ENCODE results near the gene MT1H.
"Not testable (repeated sequence)": the region's sequence is repeated elsewhere in the genome, so short reads cannot be mapped to it uniquely, and the experiment has no call there.

MT1H gene

DNA sequence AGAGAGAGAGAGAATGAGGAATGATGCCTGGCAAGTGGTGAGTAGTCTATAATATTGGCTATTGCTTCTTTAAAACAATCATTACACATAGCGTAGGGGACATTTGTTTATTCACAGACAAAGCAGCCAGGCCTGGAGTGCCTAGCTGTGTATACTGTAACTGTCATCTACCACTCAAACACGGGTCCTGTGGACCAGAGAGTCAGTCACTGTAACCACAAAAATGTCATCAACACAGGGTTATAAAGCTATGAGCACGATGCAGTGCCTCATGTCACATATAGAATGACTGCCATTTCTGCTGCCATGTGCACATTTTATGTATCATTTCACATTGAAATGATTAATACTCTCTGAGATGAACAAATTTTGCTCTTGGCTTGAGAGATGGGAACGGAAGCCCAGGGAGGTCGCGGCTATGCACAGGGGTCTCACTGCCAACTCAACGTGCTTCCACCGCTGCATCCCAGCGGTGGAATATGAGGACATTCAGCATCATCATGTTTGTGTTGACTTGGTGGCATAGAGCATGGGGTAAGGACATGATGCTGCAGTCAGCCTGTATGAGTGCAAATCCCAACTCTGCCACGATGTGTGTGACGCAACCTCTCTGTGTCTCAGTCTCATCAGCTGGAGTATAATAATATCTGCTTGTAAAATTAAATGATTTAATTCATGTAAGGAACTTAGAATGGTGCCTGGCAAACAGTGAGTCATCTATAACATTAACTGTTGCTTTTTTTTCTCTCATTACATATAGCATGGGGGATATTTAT lies 3.3 kb downstream of the MT1H start:
- no peak for TF ChIP-seq CTCF (IDR thresholded peaks at IDR 0.05; ENCODE audit: low read depth, low read length)
- in situ Hi-C loops (cut with HindIII; ENCODE audit: low sequenced_read_pairs), result no loop called here
- DNase-seq (ENCODE audit: low read depth, low spot score), result no peak
- no peak overlapping the region for H3K4me3 ChIP-seq (ENCODE audit: low read depth, low read length)

DNA sequence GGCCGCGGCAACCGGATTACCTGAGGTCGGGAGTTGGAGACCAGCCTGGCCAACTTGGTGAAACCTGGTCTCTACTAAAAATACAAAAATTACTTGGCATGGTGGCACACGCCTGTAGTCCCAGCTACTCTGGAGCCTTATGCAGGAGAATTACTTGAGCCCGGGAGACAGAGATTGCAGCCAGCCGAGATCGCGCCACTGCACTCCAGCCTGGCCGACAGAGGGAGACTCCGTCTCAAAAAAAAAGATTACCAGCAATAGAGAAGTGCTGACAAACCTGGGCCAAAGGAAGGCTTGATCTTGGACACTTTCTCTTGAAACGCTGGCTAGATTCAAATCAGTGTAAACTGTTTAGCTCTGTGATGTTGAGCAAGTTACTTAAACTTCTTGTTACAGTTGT lies 4.3 kb downstream of the MT1H start:
- H3K4me3 ChIP-seq (ENCODE audit: low read depth, low read length), result no peak overlapping the region
- in situ Hi-C loops (cut with HindIII; ENCODE audit: low sequenced_read_pairs), result no loop called here
- TF ChIP-seq CTCF (IDR thresholded peaks at IDR 0.05; ENCODE audit: low read depth, low read length), result peak; percentile 63
- peak; percentile 27 for DNase-seq (ENCODE audit: low read depth, low spot score)

DNA sequence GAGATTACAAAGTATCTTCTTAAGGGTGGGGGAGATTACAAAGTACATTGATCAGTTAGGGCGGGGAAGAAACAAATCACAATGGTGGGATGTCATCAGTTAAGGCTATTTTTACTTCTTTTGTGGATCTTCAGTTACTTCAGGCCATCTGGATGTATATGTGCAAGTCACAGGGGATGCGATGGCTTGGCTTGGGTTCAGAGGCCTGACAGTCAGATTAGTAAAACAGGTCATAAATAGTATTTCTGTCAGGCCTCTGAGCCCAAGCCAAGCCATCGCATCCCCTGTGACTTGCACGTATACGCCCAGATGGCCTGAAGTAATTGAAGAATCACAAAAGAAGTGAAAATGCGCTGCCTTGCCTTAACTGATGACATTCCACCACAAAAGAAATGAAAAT lies 5.0 kb downstream of the MT1H start:
- DNase-seq (ENCODE audit: low read depth, low spot score); in situ Hi-C loops (cut with HindIII; ENCODE audit: low sequenced_read_pairs); H3K4me3 ChIP-seq (ENCODE audit: low read depth, low read length): not testable (repeated sequence)

- TF ChIP-seq CTCF (IDR thresholded peaks at IDR 0.05; ENCODE audit: low read depth, low read length), result no peak
- in situ Hi-C loops (cut with HindIII; ENCODE audit: low sequenced_read_pairs), result no loop called here
- no peak overlapping the region for H3K4me3 ChIP-seq (ENCODE audit: low read depth, low read length)
- no peak for DNase-seq (ENCODE audit: low read depth, low spot score)
Measured at GRCh38 chr16:56675685-56676210, 6.1 kb downstream of the MT1H start.

DNA sequence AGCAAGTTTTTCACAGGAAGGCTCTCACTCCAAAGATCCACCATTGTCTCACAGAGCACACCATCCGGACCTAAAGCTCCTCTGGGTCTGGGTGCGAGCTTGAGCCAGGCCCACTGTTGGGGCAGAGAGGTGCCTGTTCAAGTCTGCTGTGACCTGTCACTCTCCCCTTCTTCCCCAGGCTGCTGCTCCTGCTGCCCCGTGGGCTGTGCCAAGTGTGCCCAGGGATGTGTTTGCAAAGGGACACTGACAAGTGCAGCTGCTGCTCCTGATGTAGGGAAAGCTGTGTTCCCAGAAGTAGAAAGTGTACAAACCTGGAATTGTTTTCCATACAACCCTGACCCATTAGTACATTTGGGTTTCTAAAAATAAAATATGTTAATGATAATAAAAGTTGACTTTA lies 7.9 kb downstream of the MT1H start:
- H3K4me3 ChIP-seq (ENCODE audit: low read depth, low read length), result no peak overlapping the region
- TF ChIP-seq CTCF (IDR thresholded peaks at IDR 0.05; ENCODE audit: low read depth, low read length), result no peak
- DNase-seq (ENCODE audit: low read depth, low spot score), result no peak
- in situ Hi-C loops (cut with HindIII; ENCODE audit: low sequenced_read_pairs), result no loop called here

- in situ Hi-C loops (cut with HindIII; ENCODE audit: low sequenced_read_pairs), result no loop called here
- TF ChIP-seq CTCF (IDR thresholded peaks at IDR 0.05; ENCODE audit: low read depth, low read length), result no peak
- H3K4me3 ChIP-seq (ENCODE audit: low read depth, low read length), result no peak overlapping the region
- DNase-seq (ENCODE audit: low read depth, low spot score), result no peak
Measured at GRCh38 chr16:56679078-56679730, 9.6 kb downstream of the MT1H start.

- no peak overlapping the region for H3K4me3 ChIP-seq (ENCODE audit: low read depth, low read length)
- no peak for DNase-seq (ENCODE audit: low read depth, low spot score)
- in situ Hi-C loops (cut with HindIII; ENCODE audit: low sequenced_read_pairs), result no loop called here
- TF ChIP-seq CTCF (IDR thresholded peaks at IDR 0.05; ENCODE audit: low read depth, low read length), result no peak
Measured at GRCh38 chr16:56679818-56680217, 10.2 kb downstream of the MT1H start.
